CD14-positive monocyte (primary cell): Measurements from ENCODE around the gene BRI3. TPM values are rescaled to one million over a fixed set of nuclear protein-coding genes. Genes with fewer than 3 reads are reported as not detected.

Experiments
- DNase-seq, 3 donors: peaks; one replicate each; pipeline ENCODE4 v3.0.0-alpha.2; 2011 to 2022
- H2AFZ ChIP-seq: 2 replicates; pipeline ENCODE4 v1.6.0; 2012; ENCODE audit warnings: mild to moderate bottlenecking, low read depth, low read length, inconsistent platforms; ENCODE audit not compliant: insufficient read depth, poor library complexity, severe bottlenecking
- H3K27ac ChIP-seq, 2 donors: 1 replicate in 1 of 2; 2 replicates in 1 of 2; pipeline ENCODE4 v1.5.1; 2012 to 2013; ENCODE audit warnings: low read length in 2 of 2, control low read depth in 1 of 2, inconsistent platforms in 1 of 2, low read depth in 1 of 2, mild to moderate bottlenecking in 1 of 2
- H3K27me3 ChIP-seq, 2 donors: one replicate each; pipeline versions ENCODE4 v1.6.0 to v1.6.1; 2011 to 2013; ENCODE audit warnings: low read length in 2 of 2; ENCODE audit not compliant: control insufficient read depth in 2 of 2, insufficient read depth in 2 of 2
- H3K36me3 ChIP-seq, 2 donors: replicated peaks in 1 of 2; 1 replicate in 1 of 2; 2 replicates in 1 of 2; pipeline versions ENCODE4 v1.5.1 to v1.6.1; 2012 to 2013; ENCODE audit warnings: low read length in 2 of 2, control low read depth in 1 of 2, inconsistent platforms in 1 of 2, mild to moderate bottlenecking in 1 of 2; ENCODE audit not compliant: insufficient read depth in 2 of 2, control insufficient read depth in 1 of 2
- H3K4me1 ChIP-seq, 2 donors: 1 replicate in 1 of 2; 2 replicates in 1 of 2; pipeline versions ENCODE4 v1.5.1 to v1.6.1; 2012 to 2013; ENCODE audit warnings: low read length in 2 of 2, control low read depth in 1 of 2, inconsistent platforms in 1 of 2, mild to moderate bottlenecking in 1 of 2, moderate library complexity in 1 of 2; ENCODE audit not compliant: insufficient read depth in 2 of 2, control insufficient read depth in 1 of 2
- H3K4me2 ChIP-seq: replicated peaks from 2 replicates; pipeline ENCODE3; 2012; ENCODE audit warnings: low read length, moderate library complexity, mild to moderate bottlenecking; ENCODE audit not compliant: poor library complexity, severe bottlenecking; ENCODE audit errors: extremely low read depth
- H3K4me3 ChIP-seq, 3 experiments: fragments of 200-600 bp in 1 of 3; sonication (generic) in 1 of 3; replicated peaks in 1 of 3; 1 replicate in 2 of 3; 2 replicates in 1 of 3; pipeline ENCODE4 v1.5.1; 2011 to 2013; ENCODE audit warnings: low read length in 3 of 3, mild to moderate bottlenecking in 3 of 3, control low read depth in 2 of 3, low read depth in 2 of 3, inconsistent platforms in 1 of 3, moderate library complexity in 1 of 3
- H3K79me2 ChIP-seq: 2 replicates; pipeline ENCODE4 v1.6.0; 2012; ENCODE audit warnings: mild to moderate bottlenecking, control low read depth, inconsistent platforms, low read length, moderate library complexity; ENCODE audit not compliant: insufficient read depth
- H3K9ac ChIP-seq: 2 replicates; pipeline ENCODE4 v1.6.0; 2017; ENCODE audit warnings: low read length, mild to moderate bottlenecking; ENCODE audit not compliant: insufficient read depth, poor library complexity, severe bottlenecking
- H3K9me3 ChIP-seq, 2 donors: replicated peaks in 1 of 2; 1 replicate in 1 of 2; 2 replicates in 1 of 2; pipeline versions ENCODE4 v1.5.1 to v1.6.1; 2012 to 2013; ENCODE audit warnings: low read length in 2 of 2, control low read depth in 1 of 2; ENCODE audit not compliant: control insufficient read depth in 1 of 2, insufficient read depth in 1 of 2
- H4K20me1 ChIP-seq: 2 replicates; pipeline ENCODE4 v1.6.0; 2012; ENCODE audit warnings: mild to moderate bottlenecking, low read length, control low read depth, moderate library complexity; ENCODE audit not compliant: insufficient read depth
- H3K27ac Mint-ChIP-seq, 7 donors: one replicate each; pipeline ENCODE4 v1.8.0; 2020; ENCODE audit warnings: mild to moderate bottlenecking in 7 of 7, mixed read lengths in 7 of 7, moderate library complexity in 6 of 7, inconsistent platforms in 2 of 7
- H3K27me3 Mint-ChIP-seq, 3 donors: one replicate each; pipeline ENCODE4 v1.8.0; 2021 to 2022; ENCODE audit warnings: low read depth in 3 of 3, mild to moderate bottlenecking in 3 of 3, mixed read lengths in 3 of 3, moderate library complexity in 3 of 3, inconsistent platforms in 1 of 3
- H3K36me3 Mint-ChIP-seq, 2 donors: one replicate each; pipeline ENCODE4 v1.8.0; 2020; ENCODE audit warnings: mixed read lengths in 2 of 2, inconsistent platforms in 1 of 2, mild to moderate bottlenecking in 1 of 2
- H3K4me1 Mint-ChIP-seq: one replicate; pipeline ENCODE4 v1.8.0; 2020; ENCODE audit warnings: mild to moderate bottlenecking, mixed read lengths
- H3K4me3 Mint-ChIP-seq, 2 donors: one replicate each; pipeline ENCODE4 v1.8.0; 2020; ENCODE audit warnings: mild to moderate bottlenecking in 2 of 2, mixed read lengths in 2 of 2, moderate library complexity in 1 of 2
- H3K9me3 Mint-ChIP-seq, 7 donors: one replicate each; pipeline ENCODE4 v1.8.0; 2020 to 2022; ENCODE audit warnings: mixed read lengths in 7 of 7, mild to moderate bottlenecking in 6 of 7, moderate library complexity in 6 of 7, inconsistent platforms in 2 of 7
- CTCF ChIP-seq: fragments of 200-600 bp; IDR thresholded peaks from one replicate; pipeline ENCODE4 v1.8.0; 2022; ENCODE audit warnings: antibody characterized with exemption, mild to moderate bottlenecking
- WGBS: methylation state at CpG from one replicate; pipeline ENCODE4 v1.1.5; 2013; ENCODE audit warnings: missing lambda C conversion rate; ENCODE audit not compliant: insufficient coverage; 5-methylcytosine and 5-hydroxymethylcytosine counted together
- intact Hi-C, 2 donors: fragments of 100-400 bp; cut with micrococcal nuclease; formaldehyde crosslinking; loops; one replicate each; pipeline versions ENCODE4 v1.15.0 to v1.15.1; 2023
- polyA plus RNA-seq, 3 donors: library from polyadenylated mRNA; depleted of rRNA in 1 of 3; unstranded in 2 of 3; stranded (reverse) in 1 of 3; fragments of 300-500 nt in 2 of 3; fragments of >200 nt in 1 of 3; fragmentation: Illumina TruSeq in 2 of 3; gene quantifications; 1 replicate in 2 of 3; 2 replicates in 1 of 3; pipeline ENCODE4 v1.2.3, GENCODE V29; 2012 to 2021

BRI3 gene
- polyA plus RNA-seq, 3 donors, result 120 to 273 (median 149) TPM

- H3K27me3 ChIP-seq, result no peaks in the 10 kb centered on the region
- H3K4me3 ChIP-seq, result no peak overlapping the region
- H3K27ac ChIP-seq, result no peak overlapping the region
- Mint-ChIP-seq H3K4me3 (no peak overlapping the region), H3K36me3 (peaks cover under 1 to 21% of the 10 kb centered on the region in 2 donors), H3K27ac (no peak overlapping the region), H3K9me3 (no peaks in the 10 kb centered on the region), H3K4me1 (peaks cover 4% of the 10 kb centered on the region), H3K27me3 (peaks cover 0 to 2% (median 0%) of the 10 kb centered on the region in 3 donors)
- no peaks in the 10 kb centered on the region for H3K4me1 ChIP-seq
- H3K9me3 ChIP-seq, result no peaks in the 10 kb centered on the region
- no peak for DNase-seq
- H3K36me3 ChIP-seq, result peaks cover 16 to 17% of the 10 kb centered on the region in 2 donors
- intact Hi-C loops, result no loop called here
- over 99% methylated on average over 11 of the region's 22 CpGs for WGBS
- H3K79me2 ChIP-seq, result no peaks in the 10 kb centered on the region
- H4K20me1 ChIP-seq, result peaks cover 21% of the 10 kb centered on the region
- no peak overlapping the region for H3K9ac ChIP-seq
- H2AFZ ChIP-seq, result no peak overlapping the region
- TF ChIP-seq CTCF, result no peak
- H3K4me2 ChIP-seq, result no peak overlapping the region
These were observed 24.6 kb downstream of the BRI3 start for GRCh38 chr7:98305951-98306535.

DNA sequence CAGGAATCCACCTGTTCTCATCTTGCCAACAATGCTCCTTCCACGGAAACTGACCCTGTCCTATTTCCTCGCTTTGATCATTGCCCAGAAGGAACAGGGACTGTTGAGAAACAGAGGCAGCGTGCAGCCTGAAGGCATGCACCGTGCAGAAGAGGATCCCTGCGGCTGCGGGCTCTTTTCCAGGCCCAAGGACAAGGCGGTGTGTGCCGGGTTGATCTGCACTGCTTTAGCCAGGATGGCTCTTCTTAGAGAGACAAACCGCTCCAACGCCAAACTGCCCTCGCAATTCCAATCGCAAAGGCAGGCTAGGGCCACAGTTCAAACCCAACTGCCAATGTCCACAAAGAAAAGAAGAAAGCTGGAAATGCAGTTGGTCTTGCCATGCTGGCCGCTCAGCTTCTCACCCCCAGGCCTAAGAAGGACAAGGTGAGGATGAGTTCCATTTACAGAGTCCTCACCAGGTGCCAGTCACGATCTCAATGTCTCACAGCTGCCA is 26.5 kb downstream of the BRI3 start:
- H2AFZ ChIP-seq, result no peak overlapping the region
- no peaks in the 10 kb centered on the region for H3K9me3 ChIP-seq
- DNase-seq, result no peak
- peaks cover 16 to 17% of the 10 kb centered on the region in 2 donors for H3K36me3 ChIP-seq
- H3K27ac Mint-ChIP-seq, result no peak overlapping the region
- H3K27me3 ChIP-seq, result no peaks in the 10 kb centered on the region
- no peaks in the 10 kb centered on the region for H3K9me3 Mint-ChIP-seq
- H3K9ac ChIP-seq, result no peak overlapping the region
- no peaks in the 10 kb centered on the region for H3K4me1 ChIP-seq
- H3K27ac ChIP-seq, result no peak overlapping the region
- no peak overlapping the region for H3K4me3 Mint-ChIP-seq
- peaks cover 4% of the 10 kb centered on the region for H3K4me1 Mint-ChIP-seq
- H3K27me3 Mint-ChIP-seq, result peaks cover 0 to 2% (median 0%) of the 10 kb centered on the region in 3 donors
- no peak overlapping the region for H3K4me3 ChIP-seq
- peaks cover 0 to 18% of the 10 kb centered on the region in 2 donors for H3K36me3 Mint-ChIP-seq
- no peaks in the 10 kb centered on the region for H3K79me2 ChIP-seq
- 99% methylated on average over 12 of the region's 14 CpGs for WGBS
- H3K4me2 ChIP-seq, result no peak overlapping the region
- no peak for TF ChIP-seq CTCF
- peaks cover 4% of the 10 kb centered on the region for H4K20me1 ChIP-seq
- intact Hi-C loops, result no loop called here
